NCI-H2081 treated with DMSO at 0.1 percent for 48 hours (cell line): ENCODE results near the gene FOLR1.
"Not testable (repeated sequence)": the region's sequence is repeated elsewhere in the genome, so short reads cannot be mapped to it uniquely, and the experiment has no call there.

Experiments used
- DNase-seq: peaks from one replicate; lab custom pipeline; 2025; lab: John Stamatoyannopoulos, UW

The FOLR1 gene

DNA sequence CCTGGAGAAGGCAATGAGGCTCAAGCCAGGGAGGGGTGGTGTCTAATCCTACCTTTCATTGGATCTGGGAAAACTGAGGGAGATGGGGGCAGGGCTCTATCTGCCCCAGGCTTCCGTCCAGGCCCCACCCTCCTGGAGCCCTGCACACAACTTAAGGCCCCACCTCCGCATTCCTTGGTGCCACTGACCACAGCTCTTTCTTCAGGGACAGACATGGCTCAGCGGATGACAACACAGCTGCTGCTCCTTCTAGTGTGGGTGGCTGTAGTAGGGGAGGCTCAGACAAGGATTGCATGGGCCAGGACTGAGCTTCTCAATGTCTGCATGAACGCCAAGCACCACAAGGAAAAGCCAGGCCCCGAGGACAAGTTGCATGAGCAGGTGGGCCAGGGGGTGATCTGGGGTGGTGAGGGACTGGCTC, at the start of gene FOLR1:
Gene FOLR1, plus strand, starts transcription at position 180 of the 421 bp plus-strand sequence. Its CDS starts 34 bp downstream, at position 214.
- no peak for DNase-seq

DNA sequence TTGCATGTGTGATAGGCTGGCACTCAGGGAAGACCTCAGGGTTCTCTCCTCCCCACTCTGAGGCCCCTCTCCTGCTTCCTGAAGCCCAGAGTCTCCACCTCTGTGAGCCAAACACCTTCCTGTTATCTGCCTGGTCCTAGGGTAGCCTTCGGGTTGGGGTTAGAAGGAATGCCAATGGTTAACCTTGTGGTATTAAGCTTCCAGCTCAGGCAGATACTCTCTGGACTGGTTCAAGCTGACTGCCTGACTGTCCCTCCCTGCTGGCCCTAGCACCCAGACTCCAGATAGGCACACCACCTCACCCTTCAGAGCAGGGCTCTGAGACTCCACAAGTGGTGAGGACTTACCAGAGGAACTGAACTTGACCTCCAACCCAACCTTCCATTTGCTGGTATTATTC, 49.4 kb upstream of the FOLR1 start:
- DNase-seq: not testable (repeated sequence)

DNA sequence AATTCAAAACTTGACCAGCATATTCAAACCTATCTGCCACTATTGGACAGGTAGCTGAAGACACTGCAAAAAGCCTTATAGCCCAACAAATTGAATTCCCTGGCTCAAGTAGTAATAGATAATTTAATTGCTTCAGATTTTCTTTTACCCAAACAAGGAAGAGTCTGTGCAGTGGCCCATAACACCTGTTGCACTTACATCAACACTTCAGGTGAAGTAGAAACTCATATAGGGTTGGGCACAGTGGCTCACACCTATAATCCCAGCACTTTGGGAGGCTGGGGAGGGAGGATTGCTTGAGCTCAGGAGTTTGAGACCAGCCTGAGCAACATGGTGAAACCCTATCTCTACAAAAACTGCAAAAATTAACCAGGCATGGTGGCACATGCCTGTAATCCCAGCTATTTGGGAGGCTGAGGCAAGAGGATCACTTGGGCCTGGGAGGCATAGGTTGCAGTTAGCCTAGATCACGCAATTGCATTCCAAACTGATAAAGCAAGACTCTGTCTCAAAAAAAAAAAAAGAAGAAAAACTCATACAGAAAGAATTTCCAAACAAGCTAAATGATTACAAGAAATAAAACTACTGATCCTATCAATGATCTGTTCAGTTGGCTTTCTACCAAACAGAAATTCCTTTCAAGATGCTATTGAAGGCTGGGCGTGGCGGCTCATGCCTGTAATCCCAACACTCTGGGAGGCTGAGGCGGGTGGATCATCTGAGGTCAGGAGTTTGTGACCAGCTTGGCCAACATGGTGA, 47.0 kb upstream of the FOLR1 start:
- no peak for DNase-seq

DNA sequence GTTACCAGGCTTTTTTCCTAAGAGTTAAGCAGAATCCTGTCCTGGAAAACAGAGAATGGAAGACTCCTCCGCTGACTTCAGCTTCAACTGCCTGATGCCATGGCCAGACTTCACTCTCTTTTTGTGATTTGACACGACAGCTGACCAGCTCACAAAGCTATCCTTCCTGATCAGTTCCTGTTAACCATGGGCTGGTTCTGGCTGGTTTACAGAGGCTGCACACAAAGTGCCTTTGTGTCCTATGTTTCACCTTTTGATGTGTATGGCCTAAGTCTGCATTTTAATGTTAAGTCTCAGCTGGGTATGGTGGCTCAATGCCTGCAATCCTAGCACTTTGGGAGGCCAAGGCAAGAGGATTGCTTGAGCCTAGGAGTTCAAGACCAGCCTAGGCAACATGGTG, 45.3 kb upstream of the FOLR1 start:
- no peak for DNase-seq

DNA sequence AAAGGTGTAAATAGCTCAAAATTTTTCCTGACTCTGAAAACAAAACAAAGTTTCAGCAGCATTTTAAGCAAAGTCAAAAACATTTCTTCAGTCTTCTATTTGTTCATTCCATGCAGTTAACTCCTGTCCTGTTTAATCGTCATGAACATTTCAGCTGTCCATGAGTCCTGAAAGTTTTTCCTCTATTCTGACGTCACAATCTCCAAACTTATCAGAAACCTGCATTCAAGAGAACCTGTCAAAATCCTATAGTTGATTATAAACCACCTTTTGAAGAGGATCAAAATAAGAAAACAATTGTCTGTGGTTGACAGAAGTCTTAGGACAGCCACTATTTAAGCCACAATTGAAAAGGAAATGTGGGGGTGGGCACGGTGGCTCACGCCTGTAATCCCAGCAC, 41.1 kb upstream of the FOLR1 start:
- DNase-seq: no peak

DNA sequence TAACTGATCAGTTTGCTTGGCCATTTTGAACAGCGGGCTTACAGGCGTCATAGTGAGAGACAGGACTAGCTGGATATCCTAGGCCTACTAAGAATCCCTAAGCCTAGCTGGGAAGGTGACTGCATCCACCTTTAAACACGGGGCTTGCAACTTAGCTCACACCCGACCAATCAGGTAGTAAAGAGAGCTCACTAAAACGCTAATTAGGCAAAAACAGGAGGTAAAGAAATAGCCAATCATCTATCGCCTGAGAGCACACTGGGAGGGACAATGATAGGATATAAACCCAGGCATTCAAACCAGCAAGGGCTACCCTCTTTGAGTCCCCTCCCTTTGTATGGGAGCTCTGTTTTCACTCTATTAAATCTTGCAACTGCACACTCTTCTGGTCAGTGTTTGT, 38.1 kb upstream of the FOLR1 start:
- not testable (repeated sequence) for DNase-seq

DNA sequence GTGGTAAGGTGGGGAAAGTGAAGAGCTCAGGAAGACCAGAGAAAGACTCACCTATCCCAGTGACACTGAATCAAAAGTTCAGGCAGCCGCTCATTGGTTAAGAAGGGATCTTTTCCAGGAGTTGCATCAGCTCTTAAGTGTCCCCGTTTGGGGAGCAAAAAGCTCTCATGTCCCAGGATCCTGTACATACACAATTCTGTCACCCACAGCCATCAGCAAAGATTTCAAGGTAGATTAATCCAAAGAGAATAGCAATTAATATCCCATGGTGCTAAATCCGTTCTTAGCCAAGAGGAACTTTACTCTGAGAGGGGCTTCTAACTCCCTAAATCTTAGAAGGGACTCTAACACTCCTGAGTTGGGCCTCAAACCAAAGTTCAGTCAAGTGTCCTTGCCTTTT, 37.1 kb upstream of the FOLR1 start:
- no peak for DNase-seq

DNA sequence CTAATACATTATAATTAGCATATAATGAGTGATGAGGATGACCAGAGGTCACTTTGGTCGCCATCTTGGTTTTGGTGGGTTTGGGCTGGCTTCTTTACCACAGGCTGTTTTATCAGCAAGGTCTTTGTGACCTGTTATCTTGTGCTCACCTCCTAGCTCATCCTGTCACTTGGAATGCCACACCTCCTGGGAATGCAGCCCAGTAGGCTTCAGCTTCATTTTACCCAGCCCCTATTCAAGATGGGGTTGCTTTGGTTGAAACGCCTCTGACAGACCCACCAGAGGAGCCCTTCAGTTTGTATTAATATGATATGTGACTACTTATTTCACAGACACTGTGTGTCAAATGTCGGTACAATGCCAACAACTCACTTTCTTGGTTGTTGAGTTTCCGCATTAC, 36.2 kb upstream of the FOLR1 start:
- no peak for DNase-seq

DNA sequence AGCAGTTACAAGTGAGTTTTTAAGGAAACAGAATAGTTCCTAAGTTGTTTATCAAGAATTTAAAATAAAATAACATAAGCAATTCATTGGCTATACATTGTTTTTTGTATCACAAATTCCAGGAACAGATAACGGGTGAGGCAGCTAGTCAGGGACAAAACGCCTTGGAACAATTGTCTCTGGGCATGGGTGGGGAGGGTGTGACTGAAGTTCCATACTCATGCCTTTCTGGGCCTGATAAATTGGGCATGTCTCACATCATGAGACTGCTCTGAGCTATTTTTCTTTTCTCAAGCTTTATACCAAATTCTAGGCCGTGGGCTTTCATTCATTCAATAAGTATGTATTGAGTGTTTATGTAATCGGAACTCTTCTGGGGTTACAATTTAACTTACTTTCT, 34.8 kb upstream of the FOLR1 start:
- DNase-seq: no peak

DNA sequence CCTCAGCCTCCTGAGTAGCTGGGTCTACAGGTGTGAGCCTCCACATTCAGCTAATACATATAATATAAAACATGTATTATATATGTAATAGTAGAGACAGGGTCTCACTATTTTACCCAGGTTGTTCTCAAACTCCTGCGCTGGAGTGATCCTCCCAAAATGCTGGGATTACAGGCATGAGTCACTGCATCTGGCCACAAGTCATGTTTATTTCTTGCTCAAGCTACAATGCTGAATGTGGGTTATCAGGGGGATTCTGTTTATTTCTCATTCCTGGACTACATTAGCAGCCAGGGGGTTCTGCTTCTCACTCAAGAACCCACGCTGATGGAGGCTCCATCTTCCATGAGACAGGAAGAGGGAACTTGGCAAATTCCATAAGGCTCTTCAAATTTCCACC, 31.6 kb upstream of the FOLR1 start:
- no peak for DNase-seq

DNA sequence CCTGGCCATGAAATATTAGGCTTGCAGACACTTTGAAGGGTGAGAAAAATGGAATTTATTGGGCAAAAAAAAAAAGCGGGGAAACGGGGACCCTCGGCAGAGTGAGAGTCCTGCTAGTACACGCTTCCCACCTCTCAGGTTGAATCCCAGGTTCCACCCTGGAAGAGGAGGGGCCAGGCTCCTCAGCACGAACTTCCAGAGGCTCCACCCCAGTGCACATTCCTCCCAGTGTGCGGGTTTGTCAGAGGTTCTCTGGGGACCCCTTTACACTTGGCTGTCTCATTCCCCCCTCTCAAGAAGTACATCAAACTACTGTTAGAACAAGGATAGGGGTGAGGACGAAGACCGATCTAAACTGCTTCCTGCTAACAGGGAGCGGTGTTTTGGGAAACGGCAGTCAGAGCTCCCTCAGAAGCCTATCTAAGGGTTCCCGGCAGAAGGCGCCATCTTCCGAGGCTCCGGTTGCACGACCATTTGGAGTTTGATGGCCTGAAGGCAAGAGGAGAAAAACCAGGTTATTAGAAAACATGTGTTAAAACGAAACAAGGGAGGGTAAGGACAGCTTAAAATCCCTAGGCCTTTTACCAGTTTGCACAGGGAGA, 28.9 kb upstream of the FOLR1 start:
- no peak for DNase-seq

DNA sequence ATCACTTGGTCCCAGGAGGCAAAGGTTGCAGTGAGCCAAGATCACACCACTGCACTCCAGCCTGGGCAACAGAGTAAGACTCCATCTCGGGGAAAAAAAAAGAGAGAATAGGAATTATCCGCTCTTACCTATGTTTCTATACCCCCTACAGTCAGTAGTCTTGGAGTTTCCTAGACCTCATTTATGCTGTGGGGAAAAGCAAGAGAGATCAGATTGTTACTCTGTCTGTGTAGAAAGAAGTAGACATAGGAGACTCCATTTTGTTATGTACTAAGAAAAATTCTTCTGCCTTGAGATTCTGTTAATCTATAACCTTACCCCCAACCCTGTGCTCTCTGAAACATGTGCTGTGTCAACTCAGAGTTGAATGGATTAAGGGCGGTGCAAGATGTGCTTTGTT, 27.8 kb upstream of the FOLR1 start:
- not testable (repeated sequence) for DNase-seq

DNA sequence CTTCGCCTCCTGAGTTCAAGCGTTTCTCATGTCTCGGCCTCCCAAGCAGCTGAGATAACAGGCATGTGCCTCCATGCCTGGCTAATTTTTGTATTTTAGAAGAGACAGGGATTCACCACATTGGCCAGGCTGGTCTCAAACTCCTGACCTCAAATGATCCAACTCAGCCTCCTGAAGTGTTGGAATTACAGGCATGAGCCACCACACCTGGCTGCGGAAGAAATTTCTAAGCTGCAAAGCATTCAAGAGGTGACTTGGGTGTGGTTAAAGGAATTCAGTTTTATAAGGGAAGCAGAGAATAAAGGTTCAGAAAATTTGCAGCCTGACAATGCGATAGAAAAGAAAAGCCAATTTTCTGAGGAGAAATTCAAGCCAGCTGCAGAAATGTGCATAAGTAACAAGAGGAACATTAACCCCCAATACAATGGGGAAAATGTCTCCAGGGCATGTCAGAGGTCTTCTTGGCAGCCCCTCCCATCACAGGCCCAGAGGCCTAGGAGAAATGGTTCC, 22.8 kb upstream of the FOLR1 start:
- DNase-seq: not testable (repeated sequence)

DNA sequence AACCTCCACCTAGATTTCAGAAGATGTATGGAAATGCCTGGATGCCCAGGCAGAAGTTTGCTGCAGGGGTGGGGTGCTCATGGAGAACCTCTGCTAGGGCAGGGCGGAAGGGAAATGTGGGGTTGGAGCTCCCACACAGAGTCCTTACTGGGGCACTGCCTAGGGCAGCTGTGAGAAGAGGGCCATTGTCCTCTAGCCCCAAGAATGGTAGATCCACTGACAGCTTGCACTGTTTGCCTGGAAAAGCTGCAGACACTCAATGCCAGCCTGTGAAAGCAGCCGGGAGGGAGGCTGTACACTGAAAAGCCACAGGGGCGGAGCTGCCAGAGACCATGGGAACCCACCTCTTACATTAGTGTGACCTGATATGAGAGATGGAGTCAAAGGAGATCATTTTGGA, 22.2 kb upstream of the FOLR1 start:
- not testable (repeated sequence) for DNase-seq

DNA sequence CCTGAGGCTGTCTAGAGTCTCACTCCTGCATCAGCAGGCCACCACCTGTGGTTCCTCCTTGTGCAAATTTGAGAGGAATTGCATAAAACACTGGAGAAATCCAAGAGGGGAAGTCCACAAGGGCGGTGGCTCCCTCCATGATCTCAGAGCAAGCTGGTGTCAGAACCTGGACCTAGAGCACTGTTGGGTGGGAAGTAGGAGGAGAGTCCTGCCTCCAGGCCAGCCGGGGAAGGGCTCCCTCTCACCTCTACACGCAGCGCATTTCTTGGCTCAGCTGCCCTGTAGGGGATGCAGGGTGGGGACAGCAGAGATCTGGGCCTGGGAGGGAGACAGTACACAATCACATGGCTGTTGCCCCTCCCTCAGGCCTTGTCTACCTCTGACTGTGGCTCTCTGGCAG, 19.9 kb upstream of the FOLR1 start:
- DNase-seq: not testable (repeated sequence)

DNA sequence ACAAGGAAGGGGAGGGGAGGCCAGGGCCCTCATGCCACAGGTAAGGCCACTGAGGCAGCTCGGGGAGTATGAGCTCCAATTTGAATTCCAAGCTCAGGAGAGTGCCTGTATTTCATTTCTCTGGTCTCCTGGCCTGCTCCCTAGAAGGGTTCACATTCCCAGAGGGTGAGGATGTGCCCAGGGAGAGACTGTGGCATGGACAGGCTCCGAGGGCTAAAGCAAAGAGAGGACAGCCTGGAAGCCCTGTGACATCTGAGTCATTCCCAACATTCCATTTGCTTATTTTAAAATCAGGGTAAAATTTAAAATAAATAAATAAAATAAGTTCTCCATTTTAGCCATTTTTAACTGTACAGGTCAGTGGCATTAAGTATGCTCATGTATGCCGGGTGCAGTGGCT, 18.6 kb upstream of the FOLR1 start:
- no peak for DNase-seq

DNA sequence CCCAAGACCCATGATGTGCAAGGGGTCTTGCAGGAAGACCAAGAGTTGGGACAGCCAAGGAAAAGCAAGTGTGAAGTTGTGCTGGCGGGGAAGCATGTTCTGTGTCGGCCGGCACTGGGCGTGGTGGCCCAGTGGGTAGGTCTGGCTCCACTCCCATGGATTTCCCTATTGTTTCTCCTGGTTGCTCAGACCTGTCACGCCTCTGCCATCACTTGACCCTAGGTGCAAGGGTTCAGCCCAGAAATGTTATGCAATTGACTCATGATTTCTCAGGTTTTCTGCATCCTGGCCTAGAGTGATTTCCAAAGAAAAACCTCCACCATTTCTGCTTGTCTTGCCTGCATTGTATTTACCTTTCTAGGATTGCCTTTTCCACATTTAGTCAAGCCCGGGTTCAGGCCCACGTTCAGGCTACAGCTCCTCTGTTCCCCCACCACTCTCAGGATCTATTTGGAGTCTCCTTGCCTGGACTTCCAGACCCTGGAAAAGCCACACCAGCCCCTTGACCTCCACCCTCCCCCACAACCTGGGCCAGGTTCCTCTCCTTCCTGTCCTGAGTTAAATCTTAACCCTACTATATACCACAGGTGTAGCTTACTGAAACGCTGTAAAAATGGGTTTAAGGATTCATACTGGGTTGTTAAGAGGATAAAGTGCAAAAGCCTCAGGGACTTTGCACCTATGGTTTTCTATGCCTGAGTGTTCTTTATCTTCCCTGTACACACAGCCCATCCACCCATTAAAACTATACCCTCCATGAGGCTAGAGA, 17.5 kb upstream of the FOLR1 start:
- DNase-seq: no peak

DNA sequence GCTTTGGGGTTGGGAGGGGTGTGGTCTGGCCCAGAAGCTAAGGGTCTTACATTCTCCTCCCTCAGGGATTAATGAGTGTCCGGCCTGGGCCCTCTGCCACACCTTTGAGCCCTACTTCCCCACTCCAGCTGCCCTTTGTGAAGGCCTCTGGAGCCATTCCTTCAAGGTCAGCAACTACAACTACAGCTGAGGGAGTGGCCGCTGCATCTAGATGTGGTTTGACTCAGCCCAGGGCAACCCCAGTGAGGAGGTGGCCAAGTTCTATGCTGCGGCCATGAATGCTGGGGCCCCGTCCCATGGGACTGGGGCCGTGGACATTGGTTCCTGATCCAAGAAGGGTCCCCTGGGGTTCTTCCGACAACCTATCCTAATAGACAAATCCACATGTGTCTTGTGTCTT, 14.3 kb upstream of the FOLR1 start:
- DNase-seq: no peak

DNA sequence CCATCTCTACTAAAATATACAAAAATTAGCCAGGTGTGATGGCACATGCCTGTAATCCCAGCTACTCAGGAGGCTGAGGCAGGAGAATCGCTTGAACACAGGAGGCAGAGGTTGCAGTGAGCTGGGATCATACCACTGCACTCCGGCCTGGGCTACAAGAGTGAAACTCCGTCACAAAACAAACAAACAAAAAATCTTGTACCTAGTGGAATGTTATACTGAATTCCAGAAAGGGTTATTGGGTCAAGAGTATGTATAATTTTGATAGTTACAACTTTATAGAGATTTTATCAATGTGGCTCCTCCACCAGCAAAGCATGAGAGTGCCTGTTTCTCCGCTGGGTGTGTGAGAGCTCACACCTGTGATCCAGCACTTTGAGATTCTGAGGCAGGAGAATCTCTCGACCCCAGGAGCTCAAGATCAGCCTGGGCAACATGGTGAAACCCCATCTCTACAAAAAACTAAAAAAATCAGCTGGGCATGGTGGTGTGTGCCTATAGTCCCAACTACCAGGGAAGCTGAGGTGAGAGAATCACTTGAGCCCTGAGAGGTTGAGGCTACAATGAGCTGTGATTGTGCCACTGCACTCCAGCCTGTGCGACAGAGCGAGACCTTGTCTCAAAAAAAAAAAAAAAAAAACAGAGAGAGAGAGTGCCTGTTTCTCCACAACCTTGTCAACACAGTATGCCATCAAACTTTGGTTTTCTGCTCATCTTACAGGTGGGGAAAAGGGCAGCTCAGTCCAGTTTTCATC, 12.7 kb upstream of the FOLR1 start:
- no peak for DNase-seq

DNA sequence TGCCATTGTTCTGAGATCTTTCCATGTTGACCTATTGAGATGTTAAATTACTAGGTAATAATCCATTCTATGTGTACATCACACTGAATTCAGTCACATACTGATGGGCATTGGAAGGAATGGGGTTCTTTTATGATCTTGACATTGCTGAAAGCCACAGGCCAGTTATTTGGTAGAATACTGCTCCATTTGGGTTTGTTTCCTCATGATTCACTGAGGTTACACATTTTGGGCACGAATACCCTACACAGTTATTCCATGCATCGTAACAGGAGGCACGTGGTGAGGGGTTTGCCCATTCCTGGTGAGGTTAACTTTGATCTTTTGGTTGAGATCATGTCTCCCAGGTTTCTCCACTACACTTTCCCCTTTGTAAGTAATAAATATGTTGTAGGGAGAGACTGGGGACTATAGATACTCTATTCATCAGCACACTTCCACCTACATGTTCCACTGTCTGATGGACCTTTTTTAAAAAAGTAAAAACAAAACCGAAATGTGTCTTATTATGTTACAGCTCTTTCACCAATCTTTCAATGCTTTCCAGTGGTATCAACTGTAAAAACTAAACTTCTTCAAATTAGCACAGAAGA, 12.0 kb upstream of the FOLR1 start:
- no peak for DNase-seq

DNA sequence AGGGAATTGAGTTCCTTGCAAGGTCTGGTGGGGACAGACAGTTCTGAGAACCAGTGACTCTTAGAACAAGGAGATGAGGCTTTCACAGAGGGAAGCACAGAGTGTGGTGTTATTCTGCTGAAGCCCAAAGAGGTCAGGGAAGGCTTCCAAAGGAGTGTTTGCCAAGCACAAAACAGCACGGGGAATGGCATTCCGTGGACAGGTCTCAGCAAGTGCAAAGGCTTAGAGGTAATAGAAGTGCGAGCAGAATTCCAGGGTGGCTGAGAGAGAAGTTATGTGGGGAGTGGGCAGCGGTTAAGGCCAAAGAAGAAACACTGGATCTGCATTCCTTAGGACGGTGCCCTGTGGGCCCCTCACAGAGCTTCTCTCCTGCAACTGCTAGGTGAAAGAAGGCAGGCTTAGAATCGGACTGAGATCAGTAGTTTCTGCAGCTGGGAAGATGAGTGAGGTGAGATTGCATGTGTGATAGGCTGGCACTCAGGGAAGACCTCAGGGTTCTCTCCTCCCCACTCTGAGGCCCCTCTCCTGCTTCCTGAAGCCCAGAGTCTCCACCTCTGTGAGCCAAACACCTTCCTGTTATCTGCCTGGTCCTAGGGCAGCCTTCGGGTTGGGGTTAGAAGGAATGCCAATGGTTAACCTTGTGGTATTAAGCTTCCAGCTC, 10.9 kb upstream of the FOLR1 start:
- not testable (repeated sequence) for DNase-seq
